A549 (cell line): Measurements from ENCODE around the gene OGDH. TPM values are rescaled to one million over a fixed set of nuclear protein-coding genes. Genes with fewer than 3 reads are reported as not detected.
A peak's percentile ranks its signal among the peaks of the same experiment; 100 is the strongest.

Experiments
- ATAC-seq, 2 experiments: fragments of 200-7000 bp in 1 of 2; fragments of >200 bp in 1 of 2; cut with Nextera tagmentation in 1 of 2; cut with Tn5 transposase in 1 of 2; 3 replicates each; pipeline versions ENCODE4 v1.8.0 to v1.9.1; 2018 to 2020; ENCODE audit warnings: mild to moderate bottlenecking in 1 of 2, moderate library complexity in 1 of 2
- CTCF ChIA-PET: fragments of 300-600 bp; sonication (Branson Sonifier 250); formaldehyde crosslinking; extraction: SDS; loops from one replicate; lab custom pipeline; 2021; ENCODE audit warnings: antibody characterized with exemption, inconsistent platforms; lab: Yijun Ruan, JAX
- POLR2A ChIA-PET: fragments of 350-600 bp; formaldehyde crosslinking; extraction: SDS; loops from one replicate; lab custom pipeline; 2021; ENCODE audit warnings: antibody characterized with exemption, inconsistent platforms; lab: Yijun Ruan, JAX
- DNase-seq, 2 experiments: peaks; one replicate each; pipeline versions ENCODE4 v3.0.0 to v3.0.0-alpha.2; 2011 to 2016; ENCODE audit warnings: low read depth in 1 of 2, low spot score in 1 of 2
- FAIRE-seq: peaks from 2 replicates; lab custom pipeline; 2011; peaks lifted over from hg19 to GRCh38; lab: Jason Lieb, UNC
- H3K27ac ChIP-seq, 2 experiments: fragments of >200 bp; sonication (Bioruptor Twin); formaldehyde crosslinking; 3 replicates each; pipeline ENCODE4 v1.5.1; 2016 to 2017
- H3K4me1 ChIP-seq: fragments of >200 bp; sonication (Bioruptor Twin); formaldehyde crosslinking; 3 replicates; pipeline ENCODE4 v1.6.1; 2016
- H3K4me2 ChIP-seq: fragments of >200 bp; sonication (Bioruptor Twin); formaldehyde crosslinking; 3 replicates; pipeline ENCODE4 v1.6.1; 2016
- H3K4me3 ChIP-seq: fragments of >200 bp; sonication (Bioruptor Twin); formaldehyde crosslinking; 3 replicates; pipeline ENCODE4 v1.5.1; 2016
- H3K9me3 ChIP-seq: fragments of >200 bp; sonication (Bioruptor Twin); formaldehyde crosslinking; 3 replicates; pipeline ENCODE4 v1.6.1; 2016
- BHLHE40 ChIP-seq: IDR thresholded peaks from 2 replicates; pipeline ENCODE4 v1.6.1; 2012; ENCODE audit warnings: low read depth, low read length, inconsistent platforms
- CBX2 ChIP-seq: fragments of 200-600 bp; sonication (generic); IDR thresholded peaks from 2 replicates; pipeline ENCODE4 v1.6.1; 2016; ENCODE audit warnings: low read depth, mild to moderate bottlenecking, borderline replicate concordance
- CBX8 ChIP-seq: fragments of 200-600 bp; sonication (generic); IDR thresholded peaks from 2 replicates; pipeline ENCODE4 v1.6.1; 2016
- CHD2 ChIP-seq: fragments of 150-350 bp; IDR thresholded peaks from 2 replicates; pipeline ENCODE4 v1.6.1; 2014; ENCODE audit warnings: low read length; ENCODE audit not compliant: partially characterized antibody
- CHD4 ChIP-seq: fragments of 200-600 bp; sonication (generic); IDR thresholded peaks from 2 replicates; pipeline ENCODE4 v1.6.1; 2016; ENCODE audit warnings: antibody characterized with exemption, mild to moderate bottlenecking, borderline replicate concordance
- E2F6 ChIP-seq: IDR thresholded peaks from 2 replicates; pipeline ENCODE4 v1.6.1; 2012; ENCODE audit warnings: low read depth, borderline replicate concordance
- ELK1 ChIP-seq: fragments of 150-350 bp; IDR thresholded peaks from 2 replicates; pipeline ENCODE4 v1.6.1; 2014; ENCODE audit warnings: low read depth, mild to moderate bottlenecking, low read length
- EP300 ChIP-seq, 2 experiments: fragments of >200 bp; sonication (Bioruptor Twin); formaldehyde crosslinking; IDR thresholded peaks; 2 replicates in 1 of 2; 3 replicates in 1 of 2; pipeline ENCODE4 v1.6.1; 2016 to 2017
- FOSL2 ChIP-seq, 2 experiments: fragments of 450-650 bp in 1 of 2; fragments of >200 bp in 1 of 2; sonication (Bioruptor Twin) in 1 of 2; formaldehyde crosslinking; IDR thresholded peaks; 2 replicates each; pipeline versions ENCODE4 v1.5.0 to v1.6.1; 2016 to 2020; ENCODE audit warnings: mild to moderate bottlenecking in 1 of 2, moderate library complexity in 1 of 2
- GATA3 ChIP-seq: IDR thresholded peaks from 2 replicates; pipeline ENCODE4 v1.6.1; 2012; ENCODE audit warnings: borderline replicate concordance
- HOXB13 ChIP-seq: fragments of 250-450 bp; sonication (Bioruptor Pico); IDR thresholded peaks from 2 replicates; pipeline ENCODE4 v1.5.0; 2020; ENCODE audit warnings: low read depth, mild to moderate bottlenecking, moderate library complexity
- KDM5A ChIP-seq: fragments of 200-600 bp; sonication (generic); IDR thresholded peaks from 2 replicates; pipeline ENCODE4 v1.6.1; 2016; ENCODE audit warnings: antibody characterized with exemption, mild to moderate bottlenecking
- MAFK ChIP-seq: fragments of 450-650 bp; IDR thresholded peaks from 2 replicates; pipeline ENCODE4 v1.6.1; 2014; ENCODE audit not compliant: partially characterized antibody
- NFE2L2 ChIP-seq: fragments of 150-350 bp; conservative IDR thresholded peaks from 2 replicates; pipeline ENCODE4 v1.6.1; 2014; ENCODE audit warnings: low read length
- NR3C1 ChIP-seq: fragments of >200 bp; sonication (Bioruptor Twin); formaldehyde crosslinking; IDR thresholded peaks from 3 replicates; pipeline ENCODE4 v1.6.1; 2017
- PBX3 ChIP-seq: IDR thresholded peaks from 2 replicates; pipeline ENCODE4 v1.6.1; 2012
- POLR2AphosphoS2 ChIP-seq: conservative IDR thresholded peaks from 2 replicates; pipeline ENCODE4 v1.6.1; 2012; ENCODE audit warnings: low read length, improper control_type of control experiment, inconsistent platforms
- RARB ChIP-seq: fragments of 250-450 bp; sonication (Bioruptor Pico); IDR thresholded peaks from 2 replicates; pipeline ENCODE4 v1.8.0; 2021; ENCODE audit warnings: mild to moderate bottlenecking, moderate library complexity
- RCOR1 ChIP-seq: fragments of 150-350 bp; IDR thresholded peaks from 2 replicates; pipeline ENCODE4 v1.6.1; 2014; ENCODE audit warnings: antibody characterized with exemption, low read length, low read depth
- REST ChIP-seq: fragments of 200-600 bp; sonication (generic); IDR thresholded peaks from 2 replicates; pipeline ENCODE4 v1.6.1; 2016; ENCODE audit warnings: antibody characterized with exemption, mild to moderate bottlenecking, moderate library complexity
- RFX5 ChIP-seq: fragments of 450-650 bp; IDR thresholded peaks from 2 replicates; pipeline ENCODE4 v1.7.1; 2014; ENCODE audit warnings: antibody characterized with exemption, mild to moderate bottlenecking, moderate library complexity
- RNF2 ChIP-seq: fragments of 200-600 bp; sonication (generic); IDR thresholded peaks from 2 replicates; pipeline ENCODE4 v1.6.1; 2016; ENCODE audit warnings: low read depth, mild to moderate bottlenecking, antibody characterized with exemption, moderate library complexity, borderline replicate concordance
- TFCP2L1 ChIP-seq: fragments of 250-450 bp; sonication (Bioruptor Pico); IDR thresholded peaks from 2 replicates; pipeline ENCODE4 v1.5.0; 2021; ENCODE audit warnings: mild to moderate bottlenecking
- ZC3H11A ChIP-seq: fragments of 450-650 bp; IDR thresholded peaks from 2 replicates; pipeline ENCODE4 v1.6.1; 2014; ENCODE audit warnings: antibody characterized with exemption, mild to moderate bottlenecking
- ZSCAN20 ChIP-seq: fragments of 250-450 bp; sonication (Bioruptor Pico); IDR thresholded peaks from 2 replicates; pipeline ENCODE4 v1.8.0; 2022; ENCODE audit warnings: mild to moderate bottlenecking, moderate library complexity
- WGBS: methylation state at CpG from one replicate; pipeline ENCODE4 v1.1.6; 2017; ENCODE audit errors: missing lambda C conversion rate; 5-methylcytosine and 5-hydroxymethylcytosine counted together
- polyA plus RNA-seq, 4 experiments: library from polyadenylated mRNA; depleted of rRNA in 3 of 4; stranded (reverse); fragments of >200 nt; fragmentation: RNase III in 1 of 4; extraction: RNeasy Plus Mini Kit Qiagen cat#74134 plus additional on column Dnase treatment in 1 of 4; gene quantifications; 2 replicates in 3 of 4; 3 replicates in 1 of 4; pipeline ENCODE4 v1.2.3, GENCODE V29; 2011 to 2017

OGDH gene
- polyA plus RNA-seq, 2 of the 4 experiments (the other 2 are of a cell fraction), result 32.5 to 38.8 TPM

- H3K4me1 ChIP-seq, result peaks cover 25% of the 10 kb centered on the region
- no peak overlapping the region for H3K4me2 ChIP-seq
- CTCF ChIA-PET, result interaction anchor here (0.9 to 2.5 kb wide), 6 partner anchors 12 to 488 kb away, joined by 3 to 6 read pairs (median 4); no protein-coding TSS in a partner anchor
- 89% methylated on average over 4 of the region's 4 CpGs for WGBS
- POLR2A ChIA-PET, result no interaction called here
- DNase-seq (no peak), ATAC-seq (no peak; a peak in 1 of 6 replicates), FAIRE-seq (no peak)
- H3K4me3 ChIP-seq, result no peak overlapping the region
- no peaks in the 10 kb centered on the region for H3K9me3 ChIP-seq
- TF ChIP-seq TFCP2L1 (CRISPR knock-in tag) (no peak), RFX5 (no peak)
- no peak overlapping the region for H3K27ac ChIP-seq
These were observed 46.9 kb upstream of the OGDH start for GRCh38 chr7:44559485-44559884.

GRCh38 chr7:44561481-44561880 lies 44.9 kb upstream of the OGDH start:
- TF ChIP-seq CHD2, result no peak
- no peak for TF ChIP-seq RNF2
- TF ChIP-seq KDM5A, result no peak
- TF ChIP-seq ZSCAN20 (CRISPR knock-in tag), result no peak
- TF ChIP-seq PBX3, result no peak
- TF ChIP-seq NR3C1, result no peak
- TF ChIP-seq ELK1, result no peak
- no peak for TF ChIP-seq REST
- TF ChIP-seq EP300 (IDR thresholded peaks at IDR 0.05), result no peak
- TF ChIP-seq, all 56 proteins: peak for 0
- no peaks in the 10 kb centered on the region for H3K9me3 ChIP-seq
- peaks cover 25% of the 10 kb centered on the region for H3K4me1 ChIP-seq
- 95% methylated on average over 6 of the region's 6 CpGs for WGBS
- ATAC-seq (no peak; a peak in 1 of 6 replicates), FAIRE-seq (no peak), DNase-seq (no peak)
- POLR2A ChIA-PET, result no interaction called here
- CTCF ChIA-PET, result interaction anchor here (1.0 to 2.5 kb wide), 3 partner anchors 10 to 320 kb away, joined by 3 to 6 read pairs (median 6); no protein-coding TSS in a partner anchor
- H3K27ac ChIP-seq, result peak overlapping the region in 1 of 2 experiments; percentile 85; a peak in 4 of 6 replicates
- peak overlapping the region; percentile 54 for H3K4me2 ChIP-seq
- H3K4me3 ChIP-seq, result no peak overlapping the region

- H3K9me3 ChIP-seq, result no peaks in the 10 kb centered on the region
- peak overlapping the region; percentile 66 to 85 for H3K27ac ChIP-seq
- TF ChIP-seq RFX5 (no peak), RARB (CRISPR knock-in tag) (no peak), E2F6 (no peak), CBX8 (no peak), CHD2 (no peak), ZSCAN20 (CRISPR knock-in tag) (no peak), MAFK (peak; percentile 80), BHLHE40 (no peak), PBX3 (0 out of 2 replicates have a peak, but pooled peaks have one; percentile 10), CBX2 (no peak), CHD4 (no peak), GATA3 (no peak), NFE2L2 (peak; percentile 31; the same call in 1 of the 2 replicates), HOXB13 (CRISPR knock-in tag) (0 out of 2 replicates have a peak, but pooled peaks have one; percentile 30), RCOR1 (no peak), ZC3H11A (no peak), FOSL2 (IDR thresholded peaks at IDR 0.05) (no peak), FOSL2 (CRISPR knock-in tag; IDR thresholded peaks at IDR 0.05) (peak; percentile 62), POLR2AphosphoS2 (no peak)
- no peak overlapping the region for H3K4me3 ChIP-seq
- ChIA-PET CTCF (interaction anchor here (0.6 to 1.0 kb wide), 2 partner anchors 320 to 433 kb away, joined by 3 read pairs; no protein-coding TSS in a partner anchor), POLR2A (interaction anchor here (1.5 kb wide), 1 partner anchor 71 kb away, joined by 3 read pairs; the partner anchor contains the start of gene NUDCD3)
- no peak for FAIRE-seq
- 39% methylated on average over 7 of the region's 7 CpGs for WGBS
- peak overlapping the region; percentile 54 for H3K4me2 ChIP-seq
- peak; percentile 58 to 74 for ATAC-seq
- peaks cover 25% of the 10 kb centered on the region for H3K4me1 ChIP-seq
- peak; percentile 69 to 81 for DNase-seq
These were observed 44.3 kb upstream of the OGDH start for GRCh38 chr7:44561962-44562621.
